Mesenchymal stem cell (in vitro differentiated cells and primary cell): ENCODE results near the gene PRDX6.
A peak's percentile ranks its signal among the peaks of the same experiment; 100 is the strongest.

Source experiments
- DNase-seq: peaks from one replicate; pipeline ENCODE4 v3.0.0-alpha.2; 2013
- H2AFZ ChIP-seq: one replicate; pipeline ENCODE4 v1.6.1; 2013; ENCODE audit warnings: low read depth, mild to moderate bottlenecking, control low read depth, inconsistent platforms, low read length, moderate library complexity
- H2AK5ac ChIP-seq: 2 replicates; pipeline ENCODE4 v1.6.1; 2013; ENCODE audit warnings: low read length, moderate library complexity, mild to moderate bottlenecking, inconsistent platforms; ENCODE audit not compliant: severe bottlenecking
- H2BK120ac ChIP-seq: one replicate; pipeline ENCODE4 v1.6.1; 2013; ENCODE audit warnings: low read depth, mild to moderate bottlenecking, inconsistent platforms, low read length, moderate library complexity
- H2BK12ac ChIP-seq, 2 experiments: one replicate each; pipeline ENCODE4 v1.6.1; 2013; ENCODE audit warnings: inconsistent platforms in 2 of 2, low read length in 2 of 2, mild to moderate bottlenecking in 2 of 2, moderate library complexity in 2 of 2, control low read depth in 1 of 2
- H2BK15ac ChIP-seq: one replicate; pipeline ENCODE4 v1.6.1; 2013; ENCODE audit warnings: mild to moderate bottlenecking, low read depth, inconsistent platforms; ENCODE audit not compliant: poor library complexity, severe bottlenecking
- H2BK5ac ChIP-seq: 2 replicates; pipeline ENCODE4 v1.6.1; 2013; ENCODE audit warnings: low read depth, mild to moderate bottlenecking, low read length, control low read depth, inconsistent platforms; ENCODE audit not compliant: poor library complexity, severe bottlenecking
- H3K14ac ChIP-seq, 2 experiments: one replicate each; pipeline ENCODE4 v1.6.1; 2013; ENCODE audit warnings: inconsistent platforms in 2 of 2, low read length in 2 of 2, control low read depth in 1 of 2, mild to moderate bottlenecking in 1 of 2, moderate library complexity in 1 of 2
- H3K18ac ChIP-seq, 2 experiments: one replicate each; pipeline ENCODE4 v1.6.1; 2013; ENCODE audit warnings: inconsistent platforms in 2 of 2, low read length in 2 of 2, control low read depth in 1 of 2, low read depth in 1 of 2, mild to moderate bottlenecking in 1 of 2
- H3K23ac ChIP-seq, 2 experiments: one replicate each; pipeline ENCODE4 v1.6.1; 2013; ENCODE audit warnings: inconsistent platforms in 2 of 2, low read length in 2 of 2, mild to moderate bottlenecking in 2 of 2, moderate library complexity in 2 of 2, control low read depth in 1 of 2
- H3K27ac ChIP-seq: 2 replicates; pipeline ENCODE4 v1.5.1; 2013; ENCODE audit warnings: mild to moderate bottlenecking, moderate library complexity, low read length, control low read depth, inconsistent platforms; ENCODE audit not compliant: poor library complexity, severe bottlenecking
- H3K27me3 ChIP-seq, 2 experiments: 2 replicates each; pipeline versions ENCODE4 v1.6.1 to v1.7.0; 2013; ENCODE audit warnings: low read length in 2 of 2, mild to moderate bottlenecking in 2 of 2, moderate library complexity in 2 of 2, control low read depth in 1 of 2, inconsistent platforms in 1 of 2; ENCODE audit not compliant: control insufficient read depth in 1 of 2, insufficient read depth in 1 of 2
- H3K36me3 ChIP-seq, 2 experiments: 2 replicates each; pipeline versions ENCODE4 v1.6.1 to v1.7.0; 2013; ENCODE audit warnings: low read length in 2 of 2, control low read depth in 1 of 2, inconsistent platforms in 1 of 2, low read depth in 1 of 2, mild to moderate bottlenecking in 1 of 2; ENCODE audit not compliant: insufficient read depth in 2 of 2, control insufficient read depth in 1 of 2
- H3K4ac ChIP-seq, 2 experiments: one replicate each; pipeline ENCODE4 v1.6.1; 2013; ENCODE audit warnings: inconsistent platforms in 2 of 2, low read length in 2 of 2, mild to moderate bottlenecking in 2 of 2, moderate library complexity in 2 of 2, control low read depth in 1 of 2, low read depth in 1 of 2
- H3K4me1 ChIP-seq: 2 replicates; pipeline ENCODE4 v1.6.1; 2013; ENCODE audit warnings: low read depth, low read length, control low read depth; ENCODE audit not compliant: control insufficient read depth, insufficient read depth
- H3K4me2 ChIP-seq: 2 replicates; pipeline ENCODE4 v1.6.1; 2013; ENCODE audit warnings: low read length, mild to moderate bottlenecking, inconsistent platforms; ENCODE audit not compliant: poor library complexity, severe bottlenecking
- H3K4me3 ChIP-seq, 2 experiments: 2 replicates each; pipeline versions ENCODE4 v1.5.1 to v1.7.0; 2013; ENCODE audit warnings: low read length in 2 of 2, mild to moderate bottlenecking in 2 of 2, control low read depth in 1 of 2, low read depth in 1 of 2; ENCODE audit not compliant: insufficient read depth in 1 of 2
- H3K79me1 ChIP-seq: replicated peaks from 2 replicates; pipeline ENCODE4 v1.6.1; 2013; ENCODE audit warnings: mild to moderate bottlenecking, control low read depth, low read length, inconsistent platforms; ENCODE audit not compliant: poor library complexity, severe bottlenecking
- H3K9ac ChIP-seq: 2 replicates; pipeline ENCODE4 v1.7.0; 2013; ENCODE audit warnings: mild to moderate bottlenecking, low read length, moderate library complexity
- H3K9me3 ChIP-seq: 2 replicates; pipeline ENCODE4 v1.7.0; 2013; ENCODE audit warnings: mild to moderate bottlenecking, low read length; ENCODE audit not compliant: control insufficient read depth
- H4K8ac ChIP-seq: one replicate; pipeline ENCODE4 v1.6.1; 2013; ENCODE audit warnings: inconsistent platforms, mild to moderate bottlenecking, low read length, moderate library complexity
- H4K91ac ChIP-seq: one replicate; pipeline ENCODE4 v1.6.1; 2013; ENCODE audit warnings: mild to moderate bottlenecking, low read length, inconsistent platforms
- WGBS: methylation state at CpG from one replicate; pipeline ENCODE4 v1.1.7; 2013; ENCODE audit warnings: mixed read lengths; 5-methylcytosine and 5-hydroxymethylcytosine counted together

PRDX6 gene

DNA sequence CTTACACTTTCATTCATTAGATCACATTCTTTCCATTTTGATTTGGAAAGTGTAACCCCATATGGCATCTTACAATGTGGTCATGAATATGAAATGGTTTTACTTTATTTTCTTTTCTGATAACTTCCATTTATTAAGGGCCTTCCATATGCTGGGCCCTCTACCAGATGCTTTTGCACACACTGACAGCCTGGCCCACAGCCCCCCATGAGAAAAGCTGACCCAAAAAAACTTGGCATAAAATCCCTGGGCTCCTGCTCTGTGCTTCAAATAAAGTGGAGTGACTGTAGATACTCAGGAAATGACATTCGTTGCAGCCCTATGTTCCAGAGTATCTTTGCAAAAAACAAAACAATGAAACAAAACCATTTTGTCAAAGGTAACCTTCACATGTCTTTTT is 48.8 kb downstream of the PRDX6 start:
- no peak overlapping the region for H2BK5ac ChIP-seq

DNA sequence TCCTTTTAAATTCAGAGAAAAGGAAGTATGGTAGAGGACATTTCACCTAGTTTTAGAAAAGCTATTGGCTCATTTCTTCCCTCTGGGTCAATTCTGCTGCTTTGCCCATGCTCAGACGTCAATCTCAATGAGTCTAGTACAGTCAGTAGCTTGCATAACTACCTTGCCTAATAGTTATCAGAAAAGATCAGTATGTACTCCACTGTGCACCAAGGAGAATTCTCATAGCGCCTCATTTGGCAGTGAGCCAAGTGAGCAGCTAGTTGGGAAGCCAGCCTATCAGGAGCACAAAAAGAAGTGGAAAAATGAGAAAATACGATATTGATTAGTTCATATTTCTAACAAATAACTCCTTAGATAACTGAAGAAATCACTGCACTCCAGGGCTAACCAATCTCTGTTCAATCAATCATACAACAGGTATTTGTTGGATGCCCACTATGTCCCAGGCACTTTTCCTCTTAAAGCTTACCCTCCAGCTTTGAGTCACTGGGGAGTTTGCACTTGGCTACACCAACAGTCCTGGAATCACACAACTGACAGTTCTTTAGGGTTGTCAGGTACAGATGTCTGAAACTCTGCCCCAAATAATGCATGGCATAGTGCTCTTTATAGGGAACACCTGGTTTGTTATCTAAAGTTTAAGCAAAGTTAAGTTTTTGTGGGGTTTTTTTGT is 50.2 kb downstream of the PRDX6 start:
- Histone ChIP-seq H3K79me1 (no peaks in the 10 kb centered on the region), H3K18ac (no peak overlapping the region), H2AFZ (no peak overlapping the region), H2AK5ac (no peak overlapping the region), H3K27ac (no peak overlapping the region), H4K8ac (no peak overlapping the region), H3K4me3 (no peak overlapping the region), H3K4ac (no peak overlapping the region), H4K91ac (no peak overlapping the region), H2BK120ac (no peak overlapping the region), H3K14ac (no peak overlapping the region), H2BK12ac (no peak overlapping the region), H2BK15ac (no peak overlapping the region), H3K9ac (no peak overlapping the region), H3K4me1 (no peaks in the 10 kb centered on the region), H3K9me3 (no peaks in the 10 kb centered on the region), H3K36me3 (no peaks in the 10 kb centered on the region), H3K23ac (no peak overlapping the region), H3K27me3 (no peaks in the 10 kb centered on the region), H3K4me2 (no peak overlapping the region), H2BK5ac (no peak overlapping the region)
- DNase-seq = peak; percentile 41
- WGBS = 78% methylated on average over 3 of the region's 3 CpGs

More for the DNA sequence above, 48.8 kb downstream of the PRDX6 start:
- no peak overlapping the region for H3K4me3 ChIP-seq
- H3K27ac ChIP-seq = no peak overlapping the region
- H2BK15ac ChIP-seq = no peak overlapping the region
- no peak for DNase-seq
- no peak overlapping the region for H3K18ac ChIP-seq
- no peak overlapping the region for H3K4ac ChIP-seq
- H3K36me3 ChIP-seq = no peaks in the 10 kb centered on the region
- H3K79me1 ChIP-seq = no peaks in the 10 kb centered on the region
- H3K4me2 ChIP-seq = no peak overlapping the region
- no peaks in the 10 kb centered on the region for H3K27me3 ChIP-seq
- no peaks in the 10 kb centered on the region for H3K9me3 ChIP-seq
- H2AK5ac ChIP-seq = no peak overlapping the region
- H3K23ac ChIP-seq = no peak overlapping the region
- 93% methylated on average over 1 of the region's 1 CpG for WGBS
- no peak overlapping the region for H2BK120ac ChIP-seq
- H4K91ac ChIP-seq = no peak overlapping the region
- H2AFZ ChIP-seq = no peak overlapping the region
- no peak overlapping the region for H4K8ac ChIP-seq
- no peaks in the 10 kb centered on the region for H3K4me1 ChIP-seq
- no peak overlapping the region for H2BK12ac ChIP-seq
- no peak overlapping the region for H3K14ac ChIP-seq
- H3K9ac ChIP-seq = no peak overlapping the region

DNA sequence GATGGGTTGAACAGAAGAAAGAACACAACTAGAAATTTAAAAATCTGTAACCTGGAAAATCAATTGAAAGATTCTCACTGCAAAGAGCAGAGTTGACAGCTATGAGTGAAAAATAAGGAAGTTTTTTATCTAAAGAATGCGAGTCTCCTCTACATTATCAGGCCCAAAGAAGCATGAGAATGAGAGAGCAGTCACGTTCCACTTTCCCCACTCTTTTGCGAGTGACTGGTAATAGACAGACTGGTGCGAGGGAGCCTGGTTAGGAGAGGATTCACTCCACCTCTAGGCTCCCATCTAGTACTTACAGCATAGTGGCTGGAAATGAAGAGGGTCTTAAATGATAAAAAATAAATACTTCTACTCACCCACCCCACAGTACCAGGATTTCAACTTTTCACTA is 52.0 kb downstream of the PRDX6 start:
- Histone ChIP-seq H3K14ac (no peak overlapping the region), H2BK120ac (no peak overlapping the region), H3K79me1 (no peaks in the 10 kb centered on the region), H3K23ac (no peak overlapping the region), H4K91ac (no peak overlapping the region), H3K4me1 (no peaks in the 10 kb centered on the region), H2BK12ac (no peak overlapping the region), H3K4ac (no peak overlapping the region), H2BK15ac (no peak overlapping the region), H3K27me3 (no peaks in the 10 kb centered on the region), H3K9me3 (no peaks in the 10 kb centered on the region), H3K18ac (no peak overlapping the region), H4K8ac (no peak overlapping the region), H3K4me2 (no peak overlapping the region), H2AK5ac (no peak overlapping the region), H3K27ac (no peak overlapping the region), H3K9ac (no peak overlapping the region), H2AFZ (no peak overlapping the region), H3K4me3 (no peak overlapping the region), H2BK5ac (no peak overlapping the region), H3K36me3 (no peaks in the 10 kb centered on the region)
- no peak for DNase-seq
- 86% methylated on average over 3 of the region's 4 CpGs for WGBS

DNA sequence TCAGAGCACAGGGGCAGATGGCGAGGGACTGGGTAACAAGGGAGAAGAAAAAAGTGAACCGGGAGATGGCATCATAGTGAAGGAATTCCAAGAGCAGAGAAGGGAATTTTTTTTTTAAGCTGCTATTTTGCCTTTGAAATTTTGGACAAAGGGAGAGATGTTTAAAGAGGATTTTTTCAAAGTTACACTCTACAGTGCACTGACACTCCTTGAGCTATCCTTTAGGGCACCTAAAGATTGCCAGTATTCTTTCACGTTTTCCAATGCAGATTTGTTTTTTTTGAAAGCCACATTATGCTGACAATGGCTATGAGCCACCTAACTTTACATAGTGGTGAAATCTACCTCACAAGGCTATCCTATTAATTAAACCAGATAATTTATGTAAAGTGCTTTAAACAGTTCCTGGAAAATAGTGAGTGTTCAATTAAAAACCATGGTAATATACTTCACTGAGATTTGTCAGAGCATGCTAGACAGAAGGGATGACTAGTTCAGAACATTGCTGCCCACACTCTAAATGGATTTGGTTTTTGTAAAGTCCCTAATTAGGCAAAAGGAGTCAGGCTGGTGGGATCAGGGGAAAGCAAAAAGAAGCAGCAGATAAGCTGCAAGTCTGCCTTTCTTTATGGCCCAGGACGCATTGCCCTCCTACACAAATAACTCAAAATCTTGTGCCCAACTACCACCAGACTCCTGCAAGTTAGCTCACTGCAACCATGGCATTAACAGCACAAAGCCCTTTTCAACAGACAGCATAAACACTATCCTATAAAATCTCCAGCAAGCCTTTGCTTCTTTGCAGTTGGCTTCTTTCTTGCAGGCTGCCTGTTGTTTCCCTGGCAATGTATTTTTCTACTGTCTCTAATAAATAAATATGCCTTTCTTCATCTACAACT is 53.9 kb downstream of the PRDX6 start:
- Histone ChIP-seq H3K4me3 (no peak overlapping the region), H2AK5ac (no peak overlapping the region), H2AFZ (no peak overlapping the region), H4K8ac (no peak overlapping the region), H2BK120ac (no peak overlapping the region), H3K4ac (no peak overlapping the region), H3K14ac (no peak overlapping the region), H3K36me3 (no peaks in the 10 kb centered on the region), H3K9me3 (no peaks in the 10 kb centered on the region), H3K18ac (no peak overlapping the region), H2BK5ac (peak overlapping the region; percentile 51), H3K23ac (no peak overlapping the region), H3K79me1 (no peaks in the 10 kb centered on the region), H2BK15ac (no peak overlapping the region), H3K4me1 (no peaks in the 10 kb centered on the region), H3K27me3 (no peaks in the 10 kb centered on the region), H2BK12ac (no peak overlapping the region), H3K4me2 (no peak overlapping the region), H3K9ac (peak overlapping the region; percentile 31), H3K27ac (no peak overlapping the region), H4K91ac (no peak overlapping the region)
- 61% methylated on average over 4 of the region's 4 CpGs for WGBS
- DNase-seq = no peak
